Liver (tissue), 3 donors: ENCODE results near the gene YAF2.

Experiments
- JUND ChIP-seq, 2 donors: IDR thresholded peaks; 2 replicates each; pipeline ENCODE4 v1.6.1; 2016; ENCODE audit warnings: antibody characterized with exemption in 2 of 2
- RAD21 ChIP-seq, 2 donors: IDR thresholded peaks; 2 replicates each; pipeline ENCODE4 v1.6.1; 2016; ENCODE audit warnings: antibody characterized with exemption in 2 of 2, mild to moderate bottlenecking in 2 of 2
- TF ChIP-seq, protein P1 (sequence below): IDR thresholded peaks from 2 replicates; pipeline ENCODE4 v1.6.1; 2016; ENCODE audit warnings: antibody characterized with exemption
- TF ChIP-seq, protein P2 (sequence below): fragments of 150-350 bp; IDR thresholded peaks from 2 replicates; pipeline ENCODE4 v1.5.1; 2017; ENCODE audit warnings: improper control_type of control experiment, low read depth, low read length; ENCODE audit not compliant: missing input control
- donor health status: healthy.
- donor health status: healthy.

DNA sequence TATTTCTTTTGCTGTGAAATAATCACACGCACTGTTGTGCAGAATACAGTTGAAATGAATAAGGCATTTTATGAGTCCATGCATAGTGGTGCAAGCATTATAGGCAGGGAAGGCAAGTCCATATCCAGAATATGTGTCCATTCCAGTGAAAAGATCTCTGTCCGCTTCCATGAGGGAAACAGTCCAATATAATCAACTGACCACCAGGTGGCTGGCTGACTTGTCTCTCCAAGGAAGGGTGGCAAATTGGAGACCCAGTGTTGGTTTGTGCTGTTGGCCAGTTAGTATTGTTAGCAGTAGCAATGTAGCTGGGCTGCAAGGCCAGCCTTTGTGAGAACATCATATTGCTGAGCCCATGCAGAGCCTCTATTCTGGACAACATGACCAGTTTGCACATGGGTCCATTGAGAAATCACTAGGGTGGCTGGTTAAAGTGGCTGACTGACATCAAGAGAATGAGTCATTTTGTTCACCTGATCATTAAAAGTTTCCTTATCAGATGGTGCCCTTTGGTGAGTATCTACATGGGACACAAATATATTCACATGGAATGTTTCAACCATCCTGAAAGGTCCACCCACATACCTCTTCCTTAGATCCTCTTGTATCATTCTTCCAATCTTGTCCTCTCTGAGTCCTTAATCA is 17.3 kb upstream of the YAF2 start:
- TF ChIP-seq, protein P1, sequence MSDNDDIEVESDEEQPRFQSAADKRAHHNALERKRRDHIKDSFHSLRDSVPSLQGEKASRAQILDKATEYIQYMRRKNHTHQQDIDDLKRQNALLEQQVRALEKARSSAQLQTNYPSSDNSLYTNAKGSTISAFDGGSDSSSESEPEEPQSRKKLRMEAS, result no peak
- TF ChIP-seq, protein P2, sequence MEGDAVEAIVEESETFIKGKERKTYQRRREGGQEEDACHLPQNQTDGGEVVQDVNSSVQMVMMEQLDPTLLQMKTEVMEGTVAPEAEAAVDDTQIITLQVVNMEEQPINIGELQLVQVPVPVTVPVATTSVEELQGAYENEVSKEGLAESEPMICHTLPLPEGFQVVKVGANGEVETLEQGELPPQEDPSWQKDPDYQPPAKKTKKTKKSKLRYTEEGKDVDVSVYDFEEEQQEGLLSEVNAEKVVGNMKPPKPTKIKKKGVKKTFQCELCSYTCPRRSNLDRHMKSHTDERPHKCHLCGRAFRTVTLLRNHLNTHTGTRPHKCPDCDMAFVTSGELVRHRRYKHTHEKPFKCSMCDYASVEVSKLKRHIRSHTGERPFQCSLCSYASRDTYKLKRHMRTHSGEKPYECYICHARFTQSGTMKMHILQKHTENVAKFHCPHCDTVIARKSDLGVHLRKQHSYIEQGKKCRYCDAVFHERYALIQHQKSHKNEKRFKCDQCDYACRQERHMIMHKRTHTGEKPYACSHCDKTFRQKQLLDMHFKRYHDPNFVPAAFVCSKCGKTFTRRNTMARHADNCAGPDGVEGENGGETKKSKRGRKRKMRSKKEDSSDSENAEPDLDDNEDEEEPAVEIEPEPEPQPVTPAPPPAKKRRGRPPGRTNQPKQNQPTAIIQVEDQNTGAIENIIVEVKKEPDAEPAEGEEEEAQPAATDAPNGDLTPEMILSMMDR, result no peak
- TF ChIP-seq JUND (IDR thresholded peaks at IDR 0.05) (no peak), RAD21 (IDR thresholded peaks at IDR 0.05) (peak in 1 of 2 donors; percentile 29)
